ENCODE data around the gene HSPG2.
"Not testable (repeated sequence)": the region's sequence is repeated elsewhere in the genome, so short reads cannot be mapped to it uniquely, and the experiment has no call there.

HSPG2 gene

DNA sequence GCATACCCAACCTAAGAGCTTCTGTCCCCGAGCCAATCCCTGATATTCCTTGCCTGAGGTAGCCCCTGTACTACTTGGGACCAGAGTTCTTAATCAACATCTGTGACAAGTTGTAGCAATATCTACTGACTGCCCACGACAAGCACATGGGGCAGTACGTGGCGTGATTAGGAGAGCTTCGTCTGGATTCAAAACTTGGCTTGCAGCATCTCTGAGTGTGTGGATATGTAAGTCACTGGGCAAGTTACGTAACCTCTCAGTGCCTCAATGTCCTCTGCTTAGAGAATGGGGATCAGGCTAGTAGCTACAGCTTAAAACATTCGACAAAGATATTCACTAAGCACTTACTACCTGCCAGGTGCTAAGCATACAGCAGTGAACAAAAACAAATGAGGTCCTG lies 5.0 kb downstream of the HSPG2 start:
- no peak for DNase-seq

GRCh38 chr1:21931171-21932093 lies 5.7 kb downstream of the HSPG2 start:
- DNase-seq = no peak

GRCh38 chr1:21930629-21931170 lies 6.4 kb downstream of the HSPG2 start:
- no peak for DNase-seq

GRCh38 chr1:21930080-21930571 lies 7.0 kb downstream of the HSPG2 start:
- DNase-seq = no peak

DNA sequence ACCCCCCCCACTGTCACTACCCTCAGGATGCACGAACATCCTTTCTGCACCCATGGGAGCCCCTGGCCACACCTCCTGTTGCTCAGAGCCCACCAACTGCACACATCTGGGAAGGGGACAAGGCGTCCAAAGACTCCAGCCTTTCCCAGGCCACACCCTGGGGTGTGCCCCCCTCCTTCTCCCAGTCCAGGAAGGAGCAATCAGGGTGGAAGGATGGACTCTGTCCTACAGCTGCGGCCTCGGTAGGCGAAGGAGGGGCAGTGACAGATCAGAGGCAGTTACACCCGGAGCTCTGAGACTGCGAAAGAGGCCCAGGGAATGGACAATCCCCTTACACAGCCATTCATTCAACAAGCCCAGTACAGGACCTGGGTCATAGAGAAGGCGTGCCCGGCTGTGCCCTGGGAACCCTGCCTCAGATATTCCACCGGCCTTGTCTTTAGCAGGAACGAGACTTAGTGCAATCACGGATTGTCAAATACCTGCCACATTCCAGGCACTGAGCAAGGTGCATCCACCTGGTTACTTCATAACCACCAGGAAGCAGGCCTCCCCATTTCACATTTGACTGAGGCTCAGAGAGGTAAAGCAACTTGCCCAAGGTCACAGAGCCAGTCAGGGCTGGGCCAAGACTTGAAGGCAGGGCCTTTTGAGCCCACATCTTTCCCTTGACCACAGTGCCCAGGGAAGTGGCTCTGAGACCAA lies 9.4 kb downstream of the HSPG2 start:
- no peak for DNase-seq

- no peak for DNase-seq
Observed at GRCh38 chr1:21926814-21927532, 10.1 kb downstream of the HSPG2 start.

DNA sequence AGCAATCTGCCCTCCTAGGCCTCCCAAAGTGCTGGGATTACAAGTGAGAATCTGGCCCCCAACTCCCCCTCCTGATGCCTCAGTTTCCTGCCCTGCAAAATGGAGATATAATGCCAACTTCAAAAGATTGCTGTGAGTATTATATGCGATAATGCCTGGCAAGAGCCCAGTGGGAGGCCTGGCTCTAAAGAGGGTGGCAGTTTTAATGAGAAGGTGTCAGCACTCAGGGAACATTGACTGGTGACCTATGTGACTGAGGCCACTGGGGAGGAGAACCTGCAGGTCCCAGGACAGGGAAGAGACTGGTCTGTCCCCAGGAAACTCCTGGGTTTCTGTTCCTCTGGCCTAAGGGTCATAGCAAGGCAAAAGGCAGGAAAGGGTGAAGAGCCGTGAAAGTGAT lies 11.0 kb downstream of the HSPG2 start:
- no peak for DNase-seq

GRCh38 chr1:21925334-21925940 lies 11.7 kb downstream of the HSPG2 start:
- no peak for DNase-seq

- DNase-seq = no peak
Observed at GRCh38 chr1:21924503-21925005, 12.6 kb downstream of the HSPG2 start.

GRCh38 chr1:21922090-21923013 lies 14.8 kb downstream of the HSPG2 start:
- no peak for DNase-seq

GRCh38 chr1:21921100-21921875 lies 15.8 kb downstream of the HSPG2 start:
- no peak for DNase-seq

DNA sequence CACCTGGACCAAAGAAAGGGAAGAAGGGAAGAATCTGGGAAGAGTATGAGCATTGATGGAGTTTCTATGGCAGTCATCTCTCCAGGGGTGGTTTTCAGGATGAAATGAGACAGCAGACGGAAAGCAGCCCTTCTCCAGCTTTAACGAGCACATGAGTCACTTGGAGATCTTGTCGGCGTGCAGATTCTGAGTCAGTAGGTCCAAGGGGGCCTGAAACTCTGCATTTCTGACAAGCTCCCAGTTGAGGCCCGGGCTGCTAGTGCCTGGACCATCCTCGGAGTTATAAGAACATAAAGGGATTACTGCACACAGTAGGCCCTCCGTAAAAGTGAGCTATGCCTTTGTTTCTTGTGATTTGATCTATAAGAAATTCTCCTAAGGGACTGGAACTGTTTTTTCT lies 17.6 kb downstream of the HSPG2 start:
- DNase-seq = no peak

- DNase-seq = not testable (repeated sequence)
Observed at GRCh38 chr1:21917239-21917631, 19.9 kb downstream of the HSPG2 start.

GRCh38 chr1:21916447-21917238 lies 20.5 kb downstream of the HSPG2 start:
- no peak for DNase-seq

GRCh38 chr1:21914880-21915640 lies 22.1 kb downstream of the HSPG2 start:
- no peak for DNase-seq

GRCh38 chr1:21914450-21914849 lies 22.7 kb downstream of the HSPG2 start:
- DNase-seq = no peak

DNA sequence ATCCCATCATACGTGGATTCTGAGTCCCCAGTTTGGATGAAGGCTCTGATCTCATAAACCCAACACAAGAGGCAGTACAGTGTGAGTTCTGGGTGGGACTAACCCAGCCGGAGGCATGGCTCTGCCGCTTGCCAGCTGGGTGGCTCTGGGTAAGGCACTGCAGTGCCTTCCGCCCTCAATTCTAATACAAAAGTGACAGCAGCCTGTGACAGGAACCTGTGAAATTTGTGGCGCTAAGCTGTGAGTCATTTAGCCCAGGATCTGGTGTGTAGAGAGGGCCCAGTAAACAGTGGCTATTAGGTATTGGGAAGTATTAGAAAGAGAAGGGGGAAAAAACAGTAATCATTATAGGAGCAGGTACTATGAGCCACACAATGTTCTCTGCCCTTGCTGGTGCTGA lies 23.3 kb downstream of the HSPG2 start:
- DNase-seq = no peak

DNA sequence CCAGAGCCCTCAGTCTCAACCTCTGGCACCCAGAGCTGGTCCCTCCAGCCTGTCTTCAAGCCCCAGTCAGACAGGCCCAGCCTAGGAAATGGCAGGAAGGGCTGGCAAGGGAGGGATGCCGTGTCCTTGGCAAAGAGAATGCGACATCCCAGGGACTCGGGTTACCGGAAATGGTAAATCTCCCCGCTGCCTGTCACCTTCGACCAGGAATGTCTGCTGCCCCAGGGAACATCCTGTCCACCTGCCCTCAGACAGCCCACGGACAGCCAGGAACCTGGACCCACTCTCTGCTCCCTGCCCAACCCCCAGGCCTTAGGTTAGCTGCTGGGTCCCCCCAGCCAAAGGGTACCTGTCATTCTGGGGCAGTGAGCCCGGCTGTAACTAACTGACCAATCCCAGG lies 23.9 kb downstream of the HSPG2 start:
- DNase-seq = no peak

Data from activated CD4-positive, alpha-beta T cell treated with anti-CD3 and anti-CD28 coated beads, Interleukin-2, amount 50 U/mL, for 48 hours (primary cell).